SK-N-SH (cell line): ENCODE measurements around the gene HEG1.

ENCODE experiments used
- CTCF ChIP-seq: fragments of 200-600 bp; sonication (generic); IDR thresholded peaks from 2 replicates; pipeline ENCODE4 v1.6.1; 2017; ENCODE audit warnings: antibody characterized with exemption, mild to moderate bottlenecking, moderate library complexity
- EP300 ChIP-seq, 2 experiments: IDR thresholded peaks; 2 replicates each; pipeline versions ENCODE4 v1.4.0 to v1.6.1; 2012; ENCODE audit warnings: borderline replicate concordance in 1 of 2, low read depth in 1 of 2, low read length in 1 of 2
- FOXM1 ChIP-seq: IDR thresholded peaks from 2 replicates; pipeline ENCODE4 v1.4.0; 2012; ENCODE audit warnings: low read depth, mild to moderate bottlenecking
- GABPA ChIP-seq: IDR thresholded peaks from 2 replicates; pipeline ENCODE4 v1.4.0; 2012; ENCODE audit warnings: low read depth, mild to moderate bottlenecking
- MAX ChIP-seq: IDR thresholded peaks from 2 replicates; pipeline ENCODE4 v1.4.0; 2012; ENCODE audit warnings: low read depth
- POLR2AphosphoS5 ChIP-seq: IDR thresholded peaks from 2 replicates; pipeline ENCODE4 v1.6.1; 2012; ENCODE audit warnings: low read depth, low read length
- TCF12 ChIP-seq: IDR thresholded peaks from 2 replicates; pipeline ENCODE4 v1.4.0; 2012
- TEAD4 ChIP-seq: IDR thresholded peaks from 2 replicates; pipeline ENCODE4 v1.4.0; 2012; ENCODE audit warnings: mild to moderate bottlenecking, borderline replicate concordance; ENCODE audit not compliant: insufficient read depth
- USF1 ChIP-seq: IDR thresholded peaks from 2 replicates; pipeline ENCODE4 v1.4.0; 2012; ENCODE audit warnings: low read depth, borderline replicate concordance
- USF2 ChIP-seq: fragments of 150-350 bp; IDR thresholded peaks from 2 replicates; pipeline ENCODE4 v1.6.1; 2017; ENCODE audit warnings: antibody characterized with exemption, low read length, low read depth, borderline replicate concordance
- ZBTB33 ChIP-seq: IDR thresholded peaks from 2 replicates; pipeline ENCODE4 v1.4.0; 2012; ENCODE audit warnings: low read depth, borderline replicate concordance

GRCh38 chr3:124974691-124975090 is 81.1 kb downstream of the HEG1 start:
- TF ChIP-seq USF1: no peak
- no peak for TF ChIP-seq GABPA
- no peak for TF ChIP-seq EP300 (IDR thresholded peaks at IDR 0.05; ENCODE audit: borderline replicate concordance in 1 of 2, low read depth in 1 of 2, low read length in 1 of 2)
- no peak for TF ChIP-seq USF2
- no peak for TF ChIP-seq POLR2AphosphoS5
- TF ChIP-seq CTCF: no peak
- no peak for TF ChIP-seq MAX
- TF ChIP-seq FOXM1: no peak
- no peak for TF ChIP-seq TCF12
- TF ChIP-seq TEAD4: no peak
- no peak for TF ChIP-seq ZBTB33
